NCI-H1930 (cell line): ENCODE results near the gene PPP1R37.
A peak's percentile ranks its signal among the peaks of the same experiment; 100 is the strongest.
"Not testable (repeated sequence)": the region's sequence is repeated elsewhere in the genome, so short reads cannot be mapped to it uniquely, and the experiment has no call there.

Experiments
- DNase-seq, 2 experiments: peaks; one replicate each; lab custom pipeline; 2025; lab: John Stamatoyannopoulos, UW

PPP1R37 gene

GRCh38 chr19:45115809-45116615 lies 23.0 kb downstream of the PPP1R37 start:
- no peak for DNase-seq

GRCh38 chr19:45117167-45117594 lies 24.2 kb downstream of the PPP1R37 start:
- no peak for DNase-seq

- no peak for DNase-seq
Observed at GRCh38 chr19:45117671-45118070, 24.7 kb downstream of the PPP1R37 start.

- no peak for DNase-seq
Observed at GRCh38 chr19:45118106-45118505, 25.1 kb downstream of the PPP1R37 start.

GRCh38 chr19:45118591-45119355 lies 25.8 kb downstream of the PPP1R37 start:
- not testable (repeated sequence) for DNase-seq

- DNase-seq, result no peak
Observed at GRCh38 chr19:45119582-45119981, 26.6 kb downstream of the PPP1R37 start.

- no peak for DNase-seq
Observed at GRCh38 chr19:45121827-45122345, 28.9 kb downstream of the PPP1R37 start.

GRCh38 chr19:45122832-45123231 lies 29.9 kb downstream of the PPP1R37 start:
- DNase-seq, result no peak

GRCh38 chr19:45123440-45123850 lies 30.5 kb downstream of the PPP1R37 start:
- DNase-seq, result no peak

GRCh38 chr19:45124021-45124420 lies 31.0 kb downstream of the PPP1R37 start:
- DNase-seq, result no peak

- DNase-seq, result no peak
Observed at GRCh38 chr19:45125360-45125759, 32.4 kb downstream of the PPP1R37 start.

GRCh38 chr19:45125975-45126493 lies 33.1 kb downstream of the PPP1R37 start:
- DNase-seq, result peak; percentile 48 to 67

- DNase-seq, result no peak
Observed at GRCh38 chr19:45126654-45127053, 33.7 kb downstream of the PPP1R37 start.

GRCh38 chr19:45128146-45128545 lies 35.2 kb downstream of the PPP1R37 start:
- DNase-seq, result no peak

GRCh38 chr19:45128806-45129205 lies 35.8 kb downstream of the PPP1R37 start:
- DNase-seq, result no peak

GRCh38 chr19:45130236-45130635 lies 37.3 kb downstream of the PPP1R37 start:
- no peak for DNase-seq

- peak; percentile 85 to 90 for DNase-seq
Observed at GRCh38 chr19:45130888-45131615, 38.1 kb downstream of the PPP1R37 start.

GRCh38 chr19:45133661-45134060 lies 40.7 kb downstream of the PPP1R37 start:
- no peak for DNase-seq

GRCh38 chr19:45135176-45135885 lies 42.4 kb downstream of the PPP1R37 start:
- DNase-seq, result no peak

GRCh38 chr19:45136507-45137178 lies 43.7 kb downstream of the PPP1R37 start:
- DNase-seq, result no peak
